ENCODE measurements around the gene PAPOLG.

- TF ChIP-seq POLR2AphosphoS5 (IDR thresholded peaks at IDR 0.05; ENCODE audit: low read depth, low read length): no peak
- no peak for TF ChIP-seq TAF1 (IDR thresholded peaks at IDR 0.05; ENCODE audit: borderline replicate concordance, insufficient read depth, low read length)
Measured at GRCh38 chr2:60794271-60794863, 38.3 kb downstream of the PAPOLG start.
